Globus pallidus (tissue), 1 donor: ENCODE measurements around the gene RNF112.
A peak's percentile ranks its signal among the peaks of the same experiment; 100 is the strongest.
"Not testable (repeated sequence)": the region's sequence is repeated elsewhere in the genome, so short reads cannot be mapped to it uniquely, and the experiment has no call there.

Source experiments
- DNase-seq: peaks from one replicate; pipeline ENCODE4 v3.0.0-alpha.2; 2015; ENCODE audit warnings: low spot score

RNF112 gene

GRCh38 chr17:19447085-19447583, 36.1 kb downstream of the RNF112 start:
- DNase-seq = peak; percentile 89

GRCh38 chr17:19448341-19449268, 37.6 kb downstream of the RNF112 start:
- DNase-seq = peak; percentile 89

GRCh38 chr17:19449656-19450055, 38.6 kb downstream of the RNF112 start:
- DNase-seq = no peak

GRCh38 chr17:19453296-19453695, 42.3 kb downstream of the RNF112 start:
- DNase-seq = no peak

GRCh38 chr17:19454074-19454473, 43.0 kb downstream of the RNF112 start:
- DNase-seq = no peak

GRCh38 chr17:19456016-19456927, 45.2 kb downstream of the RNF112 start:
- DNase-seq = no peak

GRCh38 chr17:19457046-19457445, 46.0 kb downstream of the RNF112 start:
- no peak for DNase-seq

GRCh38 chr17:19457830-19458271, 46.8 kb downstream of the RNF112 start:
- DNase-seq = no peak

- not testable (repeated sequence) for DNase-seq
Observed at GRCh38 chr17:19458481-19458880, 47.4 kb downstream of the RNF112 start.

- not testable (repeated sequence) for DNase-seq
Observed at GRCh38 chr17:19459018-19459655, 48.1 kb downstream of the RNF112 start.

GRCh38 chr17:19460700-19461099, 49.7 kb downstream of the RNF112 start:
- peak; percentile 83 for DNase-seq

- peak; percentile 72 for DNase-seq
Observed at GRCh38 chr17:19461116-19461515, 50.1 kb downstream of the RNF112 start.

- DNase-seq = no peak
Observed at GRCh38 chr17:19461681-19462080, 50.6 kb downstream of the RNF112 start.

GRCh38 chr17:19462456-19463035, 51.5 kb downstream of the RNF112 start:
- DNase-seq = not testable (repeated sequence)

- peak; percentile 52 for DNase-seq
Observed at GRCh38 chr17:19464031-19465026, 53.3 kb downstream of the RNF112 start.
